Measurements from ENCODE around the gene TP63. TPM values are rescaled to one million over a fixed set of nuclear protein-coding genes. Genes with fewer than 3 reads are reported as not detected.

Gene TP63
- total and polyA plus RNA-seq, 2 donors (not counting 3 experiments of a cell fraction or from before 2014, with no cell fraction given), result not detected

- Histone ChIP-seq H3K36me3 (ENCODE audit: control insufficient read depth in 2 of 2, extremely low read depth in 1 of 2, insufficient read depth in 2 of 2, low read length in 2 of 2) (no peaks in the 10 kb centered on the region), H3K4me1 (ENCODE audit: control insufficient read depth, extremely low read depth, insufficient read depth, low read length) (no peaks in the 10 kb centered on the region), H3K4me3 (replicated peaks in 1 of 3; ENCODE audit: insufficient read depth in 1 of 3, low read depth in 1 of 3, low read length in 3 of 3) (no peak overlapping the region), H3K27me3 (ENCODE audit: control insufficient read depth in 2 of 2, insufficient read depth in 2 of 2, low read length in 2 of 2) (no peaks in the 10 kb centered on the region), H3K9me1 (replicated peaks; ENCODE audit: control insufficient read depth, extremely low read depth, insufficient read depth, low read length) (no peaks in the 10 kb centered on the region), H3K4me2 (ENCODE audit: insufficient read depth, low read length) (no peak overlapping the region), H2AFZ (ENCODE audit: low read depth, low read length) (no peak overlapping the region), H4K20me1 (replicated peaks; ENCODE audit: control insufficient read depth, extremely low read depth, insufficient read depth, low read length) (no peaks in the 10 kb centered on the region), H3K27ac (ENCODE audit: insufficient read depth, low read depth, low read length) (no peak overlapping the region), H3K9ac (replicated peaks; ENCODE audit: extremely low read depth, insufficient read depth, low read length) (no peak overlapping the region), H3K79me2 (ENCODE audit: control insufficient read depth, insufficient read depth, low read length) (no peaks in the 10 kb centered on the region), H3K9me3 (replicated peaks; ENCODE audit: control insufficient read depth, insufficient read depth, low read length) (no peaks in the 10 kb centered on the region)
- ChIA-PET POLR2A (no interaction called here), CTCF (interaction anchor here (1.0 to 2.3 kb wide), 2 partner anchors 12 to 275 kb away, joined by 4 to 12 read pairs; no protein-coding TSS in a partner anchor)
- DNase-seq (ENCODE audit: low read depth, low spot score) (no peak), FAIRE-seq (no peak)
- TF ChIP-seq MAX (IDR thresholded peaks at IDR 0.05; ENCODE audit: insufficient read depth, insufficient read length) (no peak), JUN (IDR thresholded peaks at IDR 0.05; ENCODE audit: borderline replicate concordance, insufficient read depth, insufficient read length, low read depth) (no peak), MYC (IDR thresholded peaks at IDR 0.05; ENCODE audit: low read depth, low read length) (no peak), FOS (IDR thresholded peaks at IDR 0.05; ENCODE audit: borderline replicate concordance, insufficient read depth, low read length) (no peak), EZH2 (IDR thresholded peaks at IDR 0.05; ENCODE audit: borderline replicate concordance, low read depth, low read length, severe bottlenecking) (no peak), POLR2AphosphoS5 (IDR thresholded peaks at IDR 0.05; ENCODE audit: insufficient read depth, low read depth, low read length) (no peak), POLR2A (IDR thresholded peaks at IDR 0.05; ENCODE audit: low read depth, low read length) (no peak), GATA2 (IDR thresholded peaks at IDR 0.05; ENCODE audit: insufficient read depth, insufficient read length, low read depth, low read length) (no peak)
- TF ChIP-seq, protein P1, sequence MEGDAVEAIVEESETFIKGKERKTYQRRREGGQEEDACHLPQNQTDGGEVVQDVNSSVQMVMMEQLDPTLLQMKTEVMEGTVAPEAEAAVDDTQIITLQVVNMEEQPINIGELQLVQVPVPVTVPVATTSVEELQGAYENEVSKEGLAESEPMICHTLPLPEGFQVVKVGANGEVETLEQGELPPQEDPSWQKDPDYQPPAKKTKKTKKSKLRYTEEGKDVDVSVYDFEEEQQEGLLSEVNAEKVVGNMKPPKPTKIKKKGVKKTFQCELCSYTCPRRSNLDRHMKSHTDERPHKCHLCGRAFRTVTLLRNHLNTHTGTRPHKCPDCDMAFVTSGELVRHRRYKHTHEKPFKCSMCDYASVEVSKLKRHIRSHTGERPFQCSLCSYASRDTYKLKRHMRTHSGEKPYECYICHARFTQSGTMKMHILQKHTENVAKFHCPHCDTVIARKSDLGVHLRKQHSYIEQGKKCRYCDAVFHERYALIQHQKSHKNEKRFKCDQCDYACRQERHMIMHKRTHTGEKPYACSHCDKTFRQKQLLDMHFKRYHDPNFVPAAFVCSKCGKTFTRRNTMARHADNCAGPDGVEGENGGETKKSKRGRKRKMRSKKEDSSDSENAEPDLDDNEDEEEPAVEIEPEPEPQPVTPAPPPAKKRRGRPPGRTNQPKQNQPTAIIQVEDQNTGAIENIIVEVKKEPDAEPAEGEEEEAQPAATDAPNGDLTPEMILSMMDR (IDR thresholded peaks at IDR 0.05; ENCODE audit: extremely low read depth in 1 of 2, insufficient read depth in 1 of 2, low read depth in 1 of 2, low read length in 2 of 2), result no peak
- intact Hi-C loops (cut with micrococcal nuclease), result no loop called here
- dilution Hi-C loops (cut with MboI; ENCODE audit: extremely low pct_ligation_motif_present, low sequenced_read_pairs), result no loop called here
- no TSS peak for BruUV-seq (replicated peaks)
Observed at GRCh38 chr3:189673535-189673934, 42.3 kb downstream of the TP63 start.

Data from endothelial cell of umbilical vein (primary cell).